Islet precursor cell (in vitro differentiated cells): ENCODE results near the gene TREML4.
"Not testable (repeated sequence)": the region's sequence is repeated elsewhere in the genome, so short reads cannot be mapped to it uniquely, and the experiment has no call there.

ENCODE experiments used
- DNase-seq: peaks from one replicate; pipeline ENCODE4 v3.0.0-alpha.2; 2018

Gene TREML4, protein sequence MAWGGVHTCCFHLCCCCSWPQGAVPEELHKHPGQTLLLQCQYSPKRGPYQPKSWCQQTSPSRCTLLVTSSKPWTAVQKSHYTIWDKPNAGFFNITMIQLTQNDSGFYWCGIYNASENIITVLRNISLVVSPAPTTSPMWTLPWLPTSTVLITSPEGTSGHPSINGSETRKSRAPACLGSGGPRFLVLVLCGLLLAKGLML

GRCh38 chr6:41228096-41228495, at the start of gene TREML4:
Gene TREML4 (plus strand): TSS chr6:41228349. CDS start chr6:41228428, 79 bp downstream.
- no peak for DNase-seq

GRCh38 chr6:41179163-41179562, 49.0 kb upstream of the TREML4 start:
- DNase-seq: no peak

DNA sequence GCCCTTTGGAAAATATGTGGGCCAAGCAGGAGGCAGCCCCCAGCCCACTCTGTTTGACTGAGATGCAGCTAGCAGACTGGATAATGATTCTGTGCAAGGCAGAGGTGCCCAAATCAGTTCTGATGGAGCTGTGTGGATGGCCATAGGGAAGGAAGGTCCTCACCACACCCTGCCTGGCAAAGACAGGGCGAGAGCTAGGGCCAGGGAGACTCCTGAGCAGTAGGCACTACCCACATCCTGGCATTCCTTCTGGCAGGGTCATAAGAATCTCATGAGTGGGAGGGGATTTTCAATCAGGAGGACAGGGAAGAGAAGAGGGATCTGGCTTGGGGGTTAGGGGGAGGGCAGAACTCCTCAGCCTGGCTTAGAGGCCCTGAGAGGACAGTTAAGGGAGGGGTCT, 46.6 kb upstream of the TREML4 start:
- no peak for DNase-seq

DNA sequence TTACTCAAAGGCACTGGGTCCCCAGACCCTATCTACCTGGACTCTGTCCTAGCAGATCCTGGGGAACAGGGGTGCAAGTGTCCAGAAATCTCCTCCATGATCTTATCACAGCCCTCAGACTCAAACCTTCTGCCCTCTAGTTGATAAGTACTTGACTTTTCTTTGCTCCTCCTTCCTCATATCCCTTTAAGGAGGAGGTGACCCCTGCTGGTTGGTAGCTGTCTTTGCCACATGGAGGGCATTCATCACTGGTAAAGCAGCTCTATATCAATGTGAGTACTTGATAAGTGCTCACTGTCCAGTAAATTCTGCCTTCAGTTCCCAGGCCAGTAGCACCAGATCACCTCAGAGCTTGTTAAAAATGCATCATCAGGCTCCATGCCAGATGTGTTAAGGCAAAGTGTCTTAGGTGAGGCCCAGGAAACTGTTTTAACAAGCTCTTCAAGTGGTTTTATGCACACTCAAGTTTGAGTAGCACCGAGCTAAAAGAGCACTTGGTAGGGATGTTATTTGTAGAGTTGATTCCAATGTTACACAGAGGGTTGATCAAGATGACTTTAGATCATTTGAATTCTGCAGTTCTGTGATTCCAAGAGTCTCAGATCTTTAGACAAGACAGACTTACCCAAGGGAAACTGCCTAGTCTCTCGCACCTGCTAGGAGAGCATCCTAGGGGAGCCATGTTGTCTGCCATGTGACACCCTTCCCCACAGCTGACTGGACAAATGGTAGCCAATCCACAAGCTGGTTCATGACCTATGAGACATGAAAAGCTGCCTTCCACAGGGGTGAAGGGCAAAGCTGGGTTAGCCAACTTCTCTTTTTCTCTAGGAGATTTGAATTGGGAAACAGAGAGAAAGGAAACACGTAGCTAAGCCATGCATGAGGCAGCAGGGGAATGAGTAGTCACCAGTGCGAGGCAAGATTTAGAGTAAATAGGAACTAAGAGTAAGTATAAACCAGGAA, 45.8 kb upstream of the TREML4 start:
- DNase-seq: peak; percentile 80

GRCh38 chr6:41184761-41185160, 43.4 kb upstream of the TREML4 start:
- no peak for DNase-seq

- no peak for DNase-seq
Observed at GRCh38 chr6:41186031-41186562, 42.1 kb upstream of the TREML4 start.

GRCh38 chr6:41187924-41188886, 39.9 kb upstream of the TREML4 start:
- DNase-seq: no peak

DNA sequence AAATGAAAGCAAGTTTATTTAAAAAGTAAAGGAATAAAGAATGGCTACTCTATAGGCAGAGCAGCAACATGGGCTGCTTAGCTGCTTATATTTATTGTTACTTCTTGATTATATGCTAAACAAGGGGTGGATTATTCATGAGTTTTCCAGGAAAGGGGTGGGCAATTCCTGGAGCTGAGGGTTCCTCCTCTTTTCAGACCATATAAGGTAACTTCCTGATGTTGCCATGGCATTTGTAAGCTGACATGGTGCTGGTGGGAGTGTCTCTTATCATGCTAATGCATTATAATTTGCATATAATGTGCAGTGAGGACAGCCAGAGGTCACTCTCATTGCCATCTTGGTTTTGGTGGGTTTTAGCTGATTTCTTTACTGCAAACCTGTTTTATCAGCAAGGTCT, 39.1 kb upstream of the TREML4 start:
- not testable (repeated sequence) for DNase-seq

GRCh38 chr6:41189967-41190366, 38.2 kb upstream of the TREML4 start:
- DNase-seq: no peak

GRCh38 chr6:41190791-41191190, 37.4 kb upstream of the TREML4 start:
- no peak for DNase-seq

DNA sequence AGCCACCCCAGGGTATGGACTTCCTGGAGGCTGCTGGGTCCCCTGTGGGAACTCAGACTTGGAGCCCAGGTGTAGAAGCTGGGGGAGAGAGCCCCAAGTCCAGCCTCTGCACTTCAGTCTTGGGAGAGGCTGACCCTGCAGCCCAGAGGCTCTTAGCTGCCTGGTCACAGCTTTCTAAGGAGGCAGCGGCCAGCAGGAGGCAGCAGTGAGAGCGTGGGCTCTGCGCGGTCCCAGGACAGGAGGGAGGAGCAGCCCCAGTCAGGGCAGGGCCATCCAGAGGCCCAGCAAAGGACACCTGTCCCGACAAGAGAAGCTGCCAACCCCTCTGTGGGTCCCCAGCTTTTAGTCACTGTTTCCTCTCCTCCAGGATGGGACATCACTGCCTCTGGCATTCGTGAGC, 36.6 kb upstream of the TREML4 start:
- DNase-seq: peak; percentile 70

GRCh38 chr6:41193171-41193734, 34.9 kb upstream of the TREML4 start:
- no peak for DNase-seq

DNA sequence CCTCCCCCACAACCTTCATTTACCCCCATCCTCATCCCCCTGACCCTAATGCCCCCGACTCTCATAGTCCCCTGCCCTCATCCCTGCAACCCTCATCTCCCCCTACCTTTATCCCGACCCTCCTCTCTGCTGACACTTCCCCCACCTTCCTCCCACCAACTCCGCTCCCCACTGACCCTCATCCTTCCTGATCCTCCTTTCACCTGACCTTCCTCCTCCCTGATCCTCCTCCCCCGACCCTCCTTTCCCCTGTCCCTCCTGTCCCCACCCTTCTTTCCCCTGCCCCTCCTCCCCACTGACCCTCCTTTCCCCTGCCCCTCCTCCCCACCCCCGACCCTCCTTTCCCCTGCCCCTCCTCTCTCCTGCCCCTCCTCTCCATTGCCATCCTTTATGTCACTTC, 34.3 kb upstream of the TREML4 start:
- no peak for DNase-seq

DNA sequence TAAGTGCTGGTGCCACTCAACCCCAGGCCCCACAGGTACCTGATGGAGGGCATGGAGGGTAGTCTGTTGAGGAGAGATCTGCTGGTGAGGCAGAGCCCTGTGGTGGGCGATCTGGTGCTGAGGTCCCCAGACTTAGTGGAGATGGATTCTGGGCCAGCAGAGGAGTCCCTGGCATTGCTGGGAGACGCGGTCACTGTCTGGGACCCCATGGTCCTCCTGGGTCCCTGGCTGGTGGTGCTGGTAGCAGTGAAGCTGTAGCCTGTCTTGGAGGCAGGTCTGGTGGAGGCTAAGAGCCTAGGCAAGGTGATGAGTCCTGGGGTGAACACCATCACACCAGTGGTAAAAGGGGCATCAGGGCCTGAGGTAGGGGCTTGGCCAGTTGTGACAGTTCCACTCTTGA, 33.8 kb upstream of the TREML4 start:
- DNase-seq: no peak

GRCh38 chr6:41197234-41197633, 30.9 kb upstream of the TREML4 start:
- DNase-seq: no peak

DNA sequence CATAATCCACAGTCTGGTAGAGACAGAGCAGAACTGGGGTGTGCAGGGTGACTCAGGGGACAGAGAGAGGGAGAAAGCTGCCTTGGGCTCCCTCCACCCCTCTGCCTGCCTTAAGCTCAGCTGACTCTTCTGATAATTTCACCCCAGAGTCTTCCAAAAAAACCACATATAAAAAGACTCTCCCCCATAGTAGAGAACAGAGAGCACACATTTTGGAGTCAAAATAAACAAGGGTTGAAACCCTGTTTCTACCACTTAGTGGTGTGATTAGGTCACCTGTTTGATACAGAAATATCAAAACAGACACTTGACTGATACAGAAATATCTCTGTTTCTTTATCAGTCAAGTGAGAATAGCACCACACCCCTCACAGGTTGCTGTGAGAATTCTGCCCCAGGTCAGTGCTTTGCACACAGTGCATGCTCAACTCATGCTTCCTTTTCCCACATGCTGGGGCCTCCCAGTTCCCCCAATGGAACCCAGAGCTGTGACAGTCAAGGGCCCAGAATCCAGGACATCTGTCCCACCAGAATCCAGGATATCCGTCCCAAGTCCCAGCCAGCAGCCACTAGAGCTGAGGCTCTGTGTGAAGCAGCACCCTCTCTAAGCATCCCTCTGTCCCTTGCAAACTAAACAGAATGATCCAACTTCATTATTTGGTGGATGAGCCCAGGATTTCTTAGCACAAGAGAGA, 28.4 kb upstream of the TREML4 start:
- no peak for DNase-seq

GRCh38 chr6:41200296-41200900, 27.8 kb upstream of the TREML4 start:
- DNase-seq: no peak

DNA sequence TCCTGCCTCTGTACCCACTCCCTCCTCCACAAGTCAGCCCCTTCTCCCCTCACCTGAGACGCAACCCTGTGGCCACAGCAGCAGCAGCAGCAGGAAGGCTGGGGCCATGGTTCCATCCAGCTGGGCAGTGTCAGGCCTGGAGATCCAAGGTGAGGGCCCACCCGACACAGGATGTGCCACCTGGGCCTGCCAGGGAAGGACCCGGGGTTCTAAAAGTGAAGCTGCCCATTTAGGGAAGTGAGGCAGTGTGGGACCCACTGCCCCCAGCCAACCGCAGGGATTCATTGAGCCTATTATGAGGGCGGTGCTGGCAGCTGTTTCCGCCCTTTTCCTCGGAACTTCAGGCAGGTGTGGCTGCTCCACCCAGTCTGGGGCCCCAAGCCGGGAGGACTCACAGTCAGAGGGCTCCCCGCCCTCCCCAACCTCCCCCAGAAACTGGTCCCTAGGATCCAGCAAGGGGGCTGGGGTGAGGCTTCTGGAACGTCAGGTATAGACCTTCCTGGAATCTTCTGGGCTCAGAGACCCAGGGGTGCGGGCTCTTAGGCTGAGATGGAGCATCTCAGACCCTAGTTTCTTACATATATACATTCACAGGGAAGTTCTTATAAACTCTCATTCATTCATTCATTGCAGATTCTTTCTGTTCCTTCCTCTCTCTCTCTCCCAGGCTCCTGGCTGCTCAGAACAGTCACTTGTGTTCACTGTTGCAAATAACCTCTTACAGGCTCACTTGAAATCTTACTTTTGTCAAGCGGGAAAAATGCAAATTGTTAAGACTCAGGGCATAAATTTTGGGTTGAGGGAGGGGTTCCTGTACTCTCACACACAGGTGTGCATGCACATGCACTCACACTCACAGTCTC, 27.0 kb upstream of the TREML4 start, which contains the start of gene TREML2:
Gene TREML2 (minus strand): TSS at position 249 of the 863 bp plus-strand sequence. CDS start 141 bp downstream, at position 108.
- DNase-seq: no peak

DNA sequence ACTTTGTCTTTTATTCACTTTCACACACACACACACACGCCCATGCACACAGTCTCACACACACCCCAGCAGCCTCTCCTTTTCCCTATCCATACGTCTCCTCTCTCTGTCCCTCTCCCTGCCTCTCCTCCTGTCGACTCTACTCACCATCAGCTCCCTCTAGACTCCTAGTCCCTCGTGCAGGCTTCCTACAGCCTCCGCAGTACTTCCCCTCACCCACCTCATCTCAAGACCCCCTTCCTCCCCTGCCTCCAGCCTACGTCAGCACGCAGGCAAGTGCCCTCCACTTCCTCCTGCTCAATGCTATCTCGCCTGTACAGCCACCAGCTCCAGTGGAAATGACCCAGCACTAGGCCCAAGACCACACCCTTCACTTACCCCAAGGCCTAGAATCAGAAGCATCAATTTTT, 26.4 kb upstream of the TREML4 start:
- no peak for DNase-seq

- DNase-seq: no peak
Observed at GRCh38 chr6:41204156-41204555, 24.0 kb upstream of the TREML4 start.
